ENCODE results near the gene ANO8. TPM values are rescaled to one million over a fixed set of nuclear protein-coding genes. Genes with fewer than 3 reads are reported as not detected.

The ANO8 gene
- total RNA-seq, 1 donor from 2014 or later = 19.0 TPM

- Mint-ChIP-seq H3K4me1 (ENCODE audit: unreplicated experiment) (peaks cover 21% of the 10 kb centered on the region), H3K4me3 (ENCODE audit: unreplicated experiment) (peak within 1 kb of the TSS; percentile 97), H3K27me3 (ENCODE audit: unreplicated experiment) (peaks cover 9% of the 10 kb centered on the region), H3K27ac (ENCODE audit: unreplicated experiment) (peak within 1 kb of the TSS; percentile 96), H3K9me3 (ENCODE audit: unreplicated experiment) (no peaks in the 10 kb centered on the region), H3K36me3 (ENCODE audit: low read depth, unreplicated experiment) (peaks cover 11% of the 10 kb centered on the region)
- DNase-seq (ENCODE audit: low spot score) = peak; percentile 94
- TF ChIP-seq, protein P1, sequence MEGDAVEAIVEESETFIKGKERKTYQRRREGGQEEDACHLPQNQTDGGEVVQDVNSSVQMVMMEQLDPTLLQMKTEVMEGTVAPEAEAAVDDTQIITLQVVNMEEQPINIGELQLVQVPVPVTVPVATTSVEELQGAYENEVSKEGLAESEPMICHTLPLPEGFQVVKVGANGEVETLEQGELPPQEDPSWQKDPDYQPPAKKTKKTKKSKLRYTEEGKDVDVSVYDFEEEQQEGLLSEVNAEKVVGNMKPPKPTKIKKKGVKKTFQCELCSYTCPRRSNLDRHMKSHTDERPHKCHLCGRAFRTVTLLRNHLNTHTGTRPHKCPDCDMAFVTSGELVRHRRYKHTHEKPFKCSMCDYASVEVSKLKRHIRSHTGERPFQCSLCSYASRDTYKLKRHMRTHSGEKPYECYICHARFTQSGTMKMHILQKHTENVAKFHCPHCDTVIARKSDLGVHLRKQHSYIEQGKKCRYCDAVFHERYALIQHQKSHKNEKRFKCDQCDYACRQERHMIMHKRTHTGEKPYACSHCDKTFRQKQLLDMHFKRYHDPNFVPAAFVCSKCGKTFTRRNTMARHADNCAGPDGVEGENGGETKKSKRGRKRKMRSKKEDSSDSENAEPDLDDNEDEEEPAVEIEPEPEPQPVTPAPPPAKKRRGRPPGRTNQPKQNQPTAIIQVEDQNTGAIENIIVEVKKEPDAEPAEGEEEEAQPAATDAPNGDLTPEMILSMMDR (IDR thresholded peaks at IDR 0.05; ENCODE audit: unreplicated experiment) = no peak
Observed at GRCh38 chr19:17309198-17309964, 25.3 kb downstream of the ANO8 start, which contains the start of gene DDA1. DDA1 (plus strand) TSS chr19:17309563; CDS start chr19:17309655, 92 bp downstream.

GRCh38 chr19:17307876-17308377, 26.7 kb downstream of the ANO8 start:
- DNase-seq (ENCODE audit: low spot score) = no peak
- Mint-ChIP-seq H3K4me1 (ENCODE audit: unreplicated experiment) (peaks cover 25% of the 10 kb centered on the region), H3K27me3 (ENCODE audit: unreplicated experiment) (peaks cover 6% of the 10 kb centered on the region), H3K9me3 (ENCODE audit: unreplicated experiment) (no peaks in the 10 kb centered on the region), H3K4me3 (ENCODE audit: unreplicated experiment) (peak overlapping the region; percentile 82), H3K27ac (ENCODE audit: unreplicated experiment) (no peak overlapping the region), H3K36me3 (ENCODE audit: low read depth, unreplicated experiment) (peaks cover 3% of the 10 kb centered on the region)
- TF ChIP-seq, protein P1 (IDR thresholded peaks at IDR 0.05; ENCODE audit: unreplicated experiment) = no peak

- peaks cover 6% of the 10 kb centered on the region for H3K27me3 Mint-ChIP-seq (ENCODE audit: unreplicated experiment)
- peaks cover 6% of the 10 kb centered on the region for H3K36me3 Mint-ChIP-seq (ENCODE audit: low read depth, unreplicated experiment)
Observed at GRCh38 chr19:17306285-17306714, 28.4 kb downstream of the ANO8 start.

DNA sequence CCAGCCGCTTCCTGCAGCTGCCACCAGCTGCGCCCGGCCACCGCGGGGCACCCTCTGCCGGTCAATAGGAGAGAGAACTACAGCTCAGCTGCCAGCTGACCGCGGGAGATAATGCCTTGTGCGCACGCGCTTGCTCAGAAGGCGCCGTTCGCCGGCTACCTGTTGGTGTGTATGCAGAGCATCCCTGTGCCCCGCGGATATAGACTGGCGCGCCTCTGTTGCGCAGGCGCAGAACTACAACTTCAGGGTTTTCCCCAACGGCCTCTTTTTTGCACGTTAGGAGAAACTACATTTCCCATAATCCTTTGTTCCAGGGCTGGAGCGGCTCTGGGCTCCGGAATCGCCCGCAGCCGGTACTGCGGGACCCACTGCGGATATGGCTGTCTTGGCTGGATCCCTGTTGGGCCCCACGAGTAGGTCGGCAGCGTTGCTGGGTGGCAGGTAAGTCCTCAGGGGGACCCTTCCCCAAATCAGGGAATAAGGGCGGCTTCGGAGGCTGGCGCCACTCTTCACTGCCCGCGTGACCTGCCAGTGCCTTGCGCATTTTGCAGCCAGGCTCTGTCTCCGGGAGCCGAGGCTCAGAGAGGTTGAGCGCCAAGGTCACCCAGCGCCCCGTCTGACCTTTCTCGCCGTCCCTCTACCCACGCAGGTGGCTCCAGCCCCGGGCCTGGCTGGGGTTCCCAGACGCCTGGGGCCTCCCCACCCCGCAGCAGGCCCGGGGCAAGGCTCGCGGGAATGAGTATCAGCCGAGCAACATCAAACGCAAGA, 29.0 kb downstream of the ANO8 start, which contains the start of gene MRPL34:
MRPL34 (plus strand) TSS at position 356 of the 768 bp plus-strand sequence; CDS start at position 377, 21 bp downstream.
- H3K4me1 Mint-ChIP-seq (ENCODE audit: unreplicated experiment) = peaks cover 18% of the 10 kb centered on the region
- peak; percentile 94 for DNase-seq (ENCODE audit: low spot score)
- H3K27me3 Mint-ChIP-seq (ENCODE audit: unreplicated experiment) = peaks cover 6% of the 10 kb centered on the region
- peak within 1 kb of the TSS; percentile 93 for H3K4me3 Mint-ChIP-seq (ENCODE audit: unreplicated experiment)
- H3K36me3 Mint-ChIP-seq (ENCODE audit: low read depth, unreplicated experiment) = peaks cover 6% of the 10 kb centered on the region
- TF ChIP-seq, protein P1 (IDR thresholded peaks at IDR 0.05; ENCODE audit: unreplicated experiment) = peak; percentile 63
- no peaks in the 10 kb centered on the region for H3K9me3 Mint-ChIP-seq (ENCODE audit: unreplicated experiment)
- H3K27ac Mint-ChIP-seq (ENCODE audit: unreplicated experiment) = peak within 1 kb of the TSS; percentile 91

More at GRCh38 chr19:17306285-17306714, 28.4 kb downstream of the ANO8 start:
- TF ChIP-seq, protein P1 (IDR thresholded peaks at IDR 0.05; ENCODE audit: unreplicated experiment) = no peak
- no peak for DNase-seq (ENCODE audit: low spot score)
- peaks cover 20% of the 10 kb centered on the region for H3K4me1 Mint-ChIP-seq (ENCODE audit: unreplicated experiment)
- H3K4me3 Mint-ChIP-seq (ENCODE audit: unreplicated experiment) = peak overlapping the region; percentile 93
- peak overlapping the region; percentile 72 for H3K27ac Mint-ChIP-seq (ENCODE audit: unreplicated experiment)
- H3K9me3 Mint-ChIP-seq (ENCODE audit: unreplicated experiment) = no peaks in the 10 kb centered on the region

All from endothelial cell (in vitro differentiated cells).